ENCODE results near the gene RNF144A.

GRCh38 chr2:6881516-6881915 lies 35.7 kb upstream of the RNF144A start:
- no peak for TF ChIP-seq POLR2AphosphoS5 (IDR thresholded peaks at IDR 0.05; ENCODE audit: low read depth)
- TF ChIP-seq EZH2 (IDR thresholded peaks at IDR 0.05; ENCODE audit: low read depth, unreplicated experiment): no peak
- TF ChIP-seq CTCF (conservative IDR thresholded peaks at IDR 0.05; ENCODE audit: low read depth in 2 of 2): no peak
- TF ChIP-seq JUNB (IDR thresholded peaks at IDR 0.05; ENCODE audit: unreplicated experiment): no peak
- TF ChIP-seq EZH2phosphoT487 (IDR thresholded peaks at IDR 0.05; ENCODE audit: unreplicated experiment): no peak
- no peak for TF ChIP-seq CREB1 (CRISPR knock-in tag; IDR thresholded peaks at IDR 0.05; ENCODE audit: low read depth)
